Activated naive CD4-positive, alpha-beta T cell treated with anti-CD3 and anti-CD28 coated beads, Interleukin-2, amount 50 U/mL, for 72 hours (primary cell): ENCODE data around the gene HEMK1. TPM values are rescaled to one million over a fixed set of nuclear protein-coding genes. Genes with fewer than 3 reads are reported as not detected.

Experiments
- ATAC-seq, 2 donors: fragments of 150-1000 bp; cut with Tn5 transposase; 2 replicates each; pipeline ENCODE4 v1.10.0; 2021; ENCODE audit warnings: mild to moderate bottlenecking in 2 of 2, moderate library complexity in 2 of 2
- DNase-seq, 2 donors: peaks; one replicate each; pipeline ENCODE4 v3.0.0; 2021 to 2022; ENCODE audit warnings: low spot score in 2 of 2
- H3K27ac Mint-ChIP-seq, 2 donors: one replicate each; pipeline ENCODE4 v1.8.0; 2022; ENCODE audit warnings: mild to moderate bottlenecking in 2 of 2, mixed read lengths in 2 of 2
- H3K36me3 Mint-ChIP-seq, 2 donors: one replicate each; pipeline ENCODE4 v1.8.0; 2022; ENCODE audit warnings: mixed read lengths in 2 of 2
- H3K9me3 Mint-ChIP-seq, 2 donors: one replicate each; pipeline ENCODE4 v1.8.0; 2022; ENCODE audit warnings: mixed read lengths in 2 of 2
- total RNA-seq, 2 donors: library from RNA; stranded (reverse); gene quantifications; one replicate each; pipeline ENCODE4 v1.2.3, GENCODE V29; 2022

Gene HEMK1
- total RNA-seq, 2 donors from 2014 or later: 69.7 to 74.6 TPM

- Mint-ChIP-seq H3K9me3 (no peaks in the 10 kb centered on the region), H3K36me3 (peaks cover 30 to 47% of the 10 kb centered on the region in 2 donors), H3K27ac (peak overlapping the region; percentile 86 to 99)
- ATAC-seq: no peak
- DNase-seq: no peak
Observed at GRCh38 chr3:50584391-50584790, 15.1 kb downstream of the HEMK1 start.

GRCh38 chr3:50585919-50586762 is 16.8 kb downstream of the HEMK1 start:
- H3K36me3 Mint-ChIP-seq: peaks cover 30 to 47% of the 10 kb centered on the region in 2 donors
- DNase-seq (no peak), ATAC-seq (peak in 1 of 2 donors; percentile 5)
- peak overlapping the region; percentile 96 to 99 for H3K27ac Mint-ChIP-seq
- no peaks in the 10 kb centered on the region for H3K9me3 Mint-ChIP-seq

- peak overlapping the region; percentile 96 to 99 for H3K27ac Mint-ChIP-seq
- H3K9me3 Mint-ChIP-seq: no peaks in the 10 kb centered on the region
- DNase-seq (no peak), ATAC-seq (no peak)
- peaks cover 30 to 42% of the 10 kb centered on the region in 2 donors for H3K36me3 Mint-ChIP-seq
Observed at GRCh38 chr3:50586763-50587070, 17.4 kb downstream of the HEMK1 start.

GRCh38 chr3:50587373-50587772 is 18.1 kb downstream of the HEMK1 start:
- DNase-seq (no peak), ATAC-seq (no peak)
- H3K36me3 Mint-ChIP-seq: peaks cover 25 to 36% of the 10 kb centered on the region in 2 donors

DNA sequence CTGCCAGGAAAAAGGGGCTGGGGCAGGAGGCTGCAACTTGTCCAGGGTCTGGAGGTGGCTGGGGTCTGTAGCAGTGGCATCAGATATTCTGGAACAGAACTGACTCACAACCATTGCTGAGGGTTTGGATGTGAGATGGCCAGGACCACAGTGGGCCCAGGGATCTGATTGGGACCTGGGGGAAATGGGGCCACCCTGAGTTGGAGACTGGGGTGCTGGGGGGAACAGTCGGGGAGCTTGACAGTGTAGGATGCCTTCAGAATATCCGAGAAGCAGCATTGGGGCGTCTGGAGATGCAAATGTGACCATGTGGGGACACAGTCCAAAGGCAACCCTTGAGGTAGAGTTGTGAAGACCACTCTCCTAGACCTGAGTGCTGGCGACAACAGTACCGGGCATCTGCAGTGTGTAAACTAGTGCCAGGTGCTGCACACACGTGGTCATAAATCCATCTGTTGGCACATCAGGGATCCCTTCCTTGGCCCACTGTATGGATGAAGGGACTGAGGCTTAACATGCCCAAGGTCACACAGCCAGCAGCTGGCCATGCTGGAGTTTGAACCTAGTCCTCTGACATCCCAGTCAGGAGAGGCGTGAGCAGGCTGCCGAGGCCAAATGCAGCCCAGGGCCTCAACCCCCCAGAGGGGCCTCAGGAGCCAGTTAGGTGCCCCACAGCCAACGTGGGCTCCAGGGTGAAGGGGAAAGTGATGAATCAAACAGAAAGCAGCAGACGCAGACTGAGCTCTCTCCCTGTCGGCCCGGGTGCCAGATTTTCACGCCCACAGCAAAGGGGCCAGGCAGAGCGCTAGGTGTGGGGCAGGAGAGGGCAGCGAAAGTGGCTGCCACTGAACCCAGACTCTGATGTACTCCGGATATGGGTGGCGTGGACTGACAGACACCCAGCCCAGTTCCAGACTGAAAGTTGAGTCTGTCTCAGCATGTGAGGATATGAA is 18.8 kb downstream of the HEMK1 start:
- DNase-seq (peak; percentile 80 to 88), ATAC-seq (peak; percentile 62 to 67)
- Mint-ChIP-seq H3K9me3 (no peaks in the 10 kb centered on the region), H3K36me3 (peaks cover 24 to 34% of the 10 kb centered on the region in 2 donors), H3K27ac (peak overlapping the region; percentile 96 to 99)

More at GRCh38 chr3:50587373-50587772, 18.1 kb downstream of the HEMK1 start:
- no peaks in the 10 kb centered on the region for H3K9me3 Mint-ChIP-seq
- H3K27ac Mint-ChIP-seq: peak overlapping the region; percentile 96 to 99

DNA sequence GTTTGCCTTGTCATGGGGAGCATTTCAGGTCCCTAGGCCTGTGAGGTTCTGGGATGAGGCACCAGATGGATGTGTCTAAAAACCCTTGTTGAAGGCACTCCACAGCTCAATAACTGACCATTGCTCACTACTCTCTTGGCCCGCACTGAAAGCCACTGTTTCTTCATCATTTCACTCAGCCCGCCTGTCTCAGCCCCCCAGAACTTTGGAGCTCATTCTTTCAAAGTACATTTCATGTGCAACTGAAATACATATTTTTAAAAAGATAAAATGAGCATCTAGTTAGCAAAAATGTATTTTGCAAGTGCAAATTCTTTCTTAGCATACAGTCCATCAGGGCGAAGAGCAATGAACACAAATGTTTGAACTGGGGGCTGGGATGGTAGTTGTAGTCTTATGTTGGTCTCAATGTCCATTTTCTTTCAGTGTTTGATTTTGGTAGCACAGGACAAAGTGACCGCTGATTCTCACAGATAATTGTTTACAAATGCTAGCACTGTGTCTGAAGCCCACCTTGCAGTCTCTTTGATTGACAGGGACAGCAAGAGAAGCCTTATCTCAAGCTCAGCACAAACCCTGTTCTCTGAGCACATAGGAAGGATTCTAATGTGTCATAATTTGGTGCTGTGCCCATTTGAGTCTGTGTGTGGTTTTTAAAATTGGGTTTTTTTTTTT is 19.6 kb downstream of the HEMK1 start:
- DNase-seq (no peak), ATAC-seq (no peak)
- H3K27ac Mint-ChIP-seq: peak overlapping the region; percentile 96 to 99
- peaks cover 20 to 27% of the 10 kb centered on the region in 2 donors for H3K36me3 Mint-ChIP-seq
- no peaks in the 10 kb centered on the region for H3K9me3 Mint-ChIP-seq

DNA sequence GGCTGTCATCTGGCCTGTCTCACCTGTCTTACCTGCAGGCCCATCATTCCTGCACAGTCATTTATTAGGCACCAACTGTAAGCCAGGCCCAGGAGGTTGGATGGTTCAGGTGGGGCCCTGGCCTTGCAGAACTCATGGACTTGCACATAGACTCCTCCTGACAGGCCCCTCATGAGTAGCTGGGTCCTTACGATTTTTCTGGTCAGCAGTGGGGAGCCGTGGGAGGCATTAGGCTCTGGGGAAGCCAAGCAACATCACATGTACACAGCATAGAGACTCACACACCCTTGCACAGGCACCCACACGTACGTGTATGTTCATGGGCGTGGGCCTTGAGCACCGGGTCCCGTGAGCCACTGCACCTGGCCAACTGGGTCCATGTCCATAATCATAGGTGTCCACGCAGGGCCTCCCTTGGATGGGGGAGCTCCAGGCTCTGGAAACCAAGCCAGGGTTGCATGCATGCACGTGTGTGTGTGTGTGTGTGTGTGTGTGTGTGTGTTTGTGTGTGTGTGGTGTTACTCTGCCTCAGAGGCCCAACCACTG is 21.9 kb downstream of the HEMK1 start:
- Mint-ChIP-seq H3K36me3 (peaks cover 15% of the 10 kb centered on the region in 2 donors), H3K9me3 (no peaks in the 10 kb centered on the region), H3K27ac (peak overlapping the region; percentile 98 to 99)
- DNase-seq (no peak), ATAC-seq (peak; percentile 4 to 7)

DNA sequence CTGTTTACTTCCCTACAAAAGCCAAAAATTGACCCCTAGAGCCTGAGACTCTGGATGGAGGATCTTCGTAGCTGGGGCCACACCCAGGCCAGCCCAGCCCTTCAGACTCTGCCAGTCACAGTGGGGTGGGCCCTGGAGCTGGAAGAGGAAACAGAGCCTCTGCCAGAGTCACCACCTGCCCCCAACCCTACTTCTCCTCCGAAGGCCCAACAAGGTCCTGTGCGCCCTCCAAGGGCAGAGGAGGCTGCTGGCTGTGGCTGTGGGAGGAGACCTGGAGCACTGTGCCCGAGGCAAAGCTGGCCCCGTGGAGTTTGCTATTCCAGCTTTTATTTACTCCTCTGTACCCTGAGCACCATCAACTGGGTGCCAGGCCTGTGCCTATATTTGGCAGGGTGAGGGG is 23.2 kb downstream of the HEMK1 start:
- Mint-ChIP-seq H3K27ac (peak overlapping the region; percentile 98 to 99), H3K36me3 (peaks cover 10% of the 10 kb centered on the region in 2 donors), H3K9me3 (no peaks in the 10 kb centered on the region)
- DNase-seq (no peak), ATAC-seq (no peak)

GRCh38 chr3:50594253-50594785 is 25.0 kb downstream of the HEMK1 start:
- DNase-seq (no peak), ATAC-seq (no peak)
- Mint-ChIP-seq H3K36me3 (peaks cover 16 to 21% of the 10 kb centered on the region in 2 donors), H3K9me3 (no peaks in the 10 kb centered on the region), H3K27ac (peak overlapping the region; percentile 94 to 99)

GRCh38 chr3:50599115-50599715 is 29.9 kb downstream of the HEMK1 start:
- no peaks in the 10 kb centered on the region for H3K9me3 Mint-ChIP-seq
- peak overlapping the region; percentile 97 to 98 for H3K27ac Mint-ChIP-seq
- no peak for DNase-seq
- ATAC-seq: no peak
- peaks cover 25 to 40% of the 10 kb centered on the region in 2 donors for H3K36me3 Mint-ChIP-seq

DNA sequence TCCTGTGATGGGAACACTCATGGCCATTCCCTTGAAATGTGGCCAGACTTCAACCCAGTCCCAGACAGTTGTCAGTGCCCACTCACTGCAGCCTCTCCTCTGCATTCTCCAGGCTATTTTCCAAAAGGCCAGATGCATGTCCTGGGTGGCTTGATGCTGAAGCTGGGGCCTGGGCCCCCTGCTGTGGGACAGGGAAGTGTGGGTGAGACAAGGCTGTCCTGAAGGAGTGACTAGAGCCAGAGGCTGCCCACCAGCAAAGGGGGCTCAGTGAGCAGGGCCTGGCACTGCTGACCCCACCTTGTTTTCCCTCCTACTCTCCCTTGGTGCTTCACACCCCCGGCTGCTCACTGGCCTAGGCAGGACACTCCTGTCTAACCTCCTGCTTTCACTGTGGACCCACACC is 30.4 kb downstream of the HEMK1 start:
- Mint-ChIP-seq H3K36me3 (peaks cover 30 to 43% of the 10 kb centered on the region in 2 donors), H3K27ac (peak overlapping the region; percentile 97 to 98), H3K9me3 (no peaks in the 10 kb centered on the region)
- DNase-seq (no peak), ATAC-seq (no peak)

GRCh38 chr3:50600141-50600753 is 30.9 kb downstream of the HEMK1 start:
- no peak for DNase-seq

DNA sequence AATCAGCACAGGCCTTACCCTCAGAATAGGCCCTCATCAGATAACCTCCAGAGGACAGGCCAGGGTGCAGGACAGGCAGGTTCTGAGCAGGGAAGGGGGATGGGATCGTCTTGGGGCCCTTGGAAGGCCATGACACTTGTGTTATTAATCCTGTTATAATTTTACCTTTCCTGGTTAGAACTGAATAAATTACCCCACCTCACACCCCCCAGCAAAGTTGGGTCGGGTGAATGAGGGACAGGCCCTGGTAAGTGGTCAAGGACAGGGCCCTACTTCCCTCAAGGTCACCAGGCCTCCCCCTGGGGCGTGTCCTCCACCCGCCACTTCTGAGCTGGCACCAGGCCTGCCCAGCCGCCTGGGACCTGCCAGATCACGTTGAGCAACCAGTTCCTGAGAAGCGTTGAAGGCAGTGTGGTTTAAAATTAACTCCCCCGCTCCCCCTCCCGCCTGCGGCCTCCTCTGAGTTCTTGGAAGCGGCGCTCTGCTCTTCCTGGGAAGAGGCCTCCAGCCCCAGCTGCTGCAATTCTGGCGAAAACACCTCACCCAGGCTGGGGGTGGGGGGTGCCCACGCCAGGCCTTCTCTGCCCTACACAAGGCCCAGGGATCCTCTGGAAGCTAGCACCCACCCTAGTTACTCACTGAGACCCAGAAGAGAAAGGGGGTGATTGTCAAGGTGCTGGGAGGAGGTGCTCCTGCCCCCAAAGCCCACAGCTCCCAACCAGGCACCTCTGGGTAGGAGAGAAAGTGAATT is 31.7 kb downstream of the HEMK1 start:
- peak overlapping the region; percentile 97 to 98 for H3K27ac Mint-ChIP-seq
- peaks cover 43 to 56% of the 10 kb centered on the region in 2 donors for H3K36me3 Mint-ChIP-seq
- ATAC-seq (peak; percentile 69), DNase-seq (peak; percentile 70 to 95)
- H3K9me3 Mint-ChIP-seq: no peaks in the 10 kb centered on the region

More at GRCh38 chr3:50600141-50600753, 30.9 kb downstream of the HEMK1 start:
- no peak for ATAC-seq
- no peaks in the 10 kb centered on the region for H3K9me3 Mint-ChIP-seq
- H3K27ac Mint-ChIP-seq: peak overlapping the region; percentile 97 to 98
- peaks cover 35 to 48% of the 10 kb centered on the region in 2 donors for H3K36me3 Mint-ChIP-seq

DNA sequence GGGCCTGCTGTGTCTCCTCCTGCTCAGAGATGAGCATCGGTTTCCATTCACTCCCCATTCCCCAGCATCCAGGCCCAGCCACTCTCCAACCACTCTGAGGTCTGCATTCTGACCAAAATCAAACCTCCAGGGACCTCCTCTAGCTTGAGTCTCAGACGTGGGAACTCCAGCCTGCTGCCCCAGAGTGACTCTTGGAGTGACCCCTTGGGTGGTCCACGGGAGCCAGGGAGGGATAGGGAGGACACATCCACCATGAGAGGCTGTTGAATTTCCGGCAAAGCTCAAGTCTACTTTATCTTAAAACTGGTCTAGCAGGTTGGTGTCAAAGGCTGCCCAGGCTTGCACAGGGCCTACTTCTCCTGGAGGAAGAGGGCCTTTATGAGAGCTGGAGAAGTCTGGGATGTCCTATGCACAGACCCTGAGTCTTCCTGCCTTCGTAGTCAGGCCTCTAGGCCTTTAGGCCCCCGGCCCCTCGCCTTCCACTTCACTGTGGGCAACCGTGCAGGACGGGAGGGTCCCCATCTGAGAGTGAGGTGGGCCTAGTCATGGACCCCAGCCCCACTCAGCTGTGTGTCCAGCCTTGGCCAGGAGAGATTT is 33.4 kb downstream of the HEMK1 start:
- no peak for DNase-seq
- Mint-ChIP-seq H3K27ac (peak overlapping the region; percentile 98 to 99), H3K36me3 (peaks cover 59 to 72% of the 10 kb centered on the region in 2 donors), H3K9me3 (no peaks in the 10 kb centered on the region)
- ATAC-seq: peak in 1 of 2 donors; percentile 12
